ENCODE data around the gene ASPSCR1. TPM values are rescaled to one million over a fixed set of nuclear protein-coding genes. Genes with fewer than 3 reads are reported as not detected.

ASPSCR1 gene
- total and polyA plus RNA-seq, 2 of the 4 experiments (the other 2 are of a cell fraction) = 7.2 to 17.2 TPM

- DNase-seq (no peak), ATAC-seq (ENCODE audit: low read depth) (no peak)
- H3K14ac ChIP-seq (replicated peaks; ENCODE audit: low read depth, low read length) = no peak overlapping the region
- no peak overlapping the region for H3K4ac ChIP-seq (ENCODE audit: low read depth, low read length)
- peaks cover 9% of the 10 kb centered on the region; the same call in 1 of the 2 replicates for H3K9me1 ChIP-seq (ENCODE audit: insufficient read depth, low read length)
- H3K56ac ChIP-seq (ENCODE audit: extremely low read depth, insufficient read depth, low read length) = no peak overlapping the region
- no TSS peak for BruUV-seq (replicated peaks)
- WGBS, 2 experiments (ENCODE audit: extremely low coverage in 2 of 2, insufficient read length in 1 of 2) = no CpG with 5 or more reads among the region's 12 CpGs
- no peak overlapping the region for H2BK15ac ChIP-seq (ENCODE audit: low read depth, low read length)
- no peak overlapping the region for H3K4me3 ChIP-seq (ENCODE audit: insufficient read depth, low read depth, low read length)
- H3K23ac ChIP-seq (ENCODE audit: low read depth, low read length) = no peak overlapping the region
- H3K9me3 ChIP-seq (ENCODE audit: control insufficient read depth, insufficient read depth, low read length) = no peaks in the 10 kb centered on the region
- ChIA-PET POLR2A (ENCODE audit: unreplicated experiment) (no interaction called here), CTCF (no interaction called here)
- H3K9ac ChIP-seq (ENCODE audit: low read depth, low read length) = no peak overlapping the region
- H2BK20ac ChIP-seq (ENCODE audit: low read depth, low read length) = no peak overlapping the region
- no peak overlapping the region for H3K27ac ChIP-seq (ENCODE audit: insufficient read depth, low read length)
- H4K5ac ChIP-seq (ENCODE audit: low read depth, low read length) = no peak overlapping the region
- H2AK5ac ChIP-seq (ENCODE audit: low read depth, low read length) = no peak overlapping the region
- H2AFZ ChIP-seq (replicated peaks; ENCODE audit: low read length, poor library complexity) = no peak overlapping the region
- H4K20me1 ChIP-seq (ENCODE audit: insufficient read depth, low read length) = peaks cover 3% of the 10 kb centered on the region; the same call in 1 of the 2 replicates
- H4K91ac ChIP-seq (ENCODE audit: insufficient read depth, low read depth, low read length) = no peak overlapping the region
- no peaks in the 10 kb centered on the region for H3K27me3 ChIP-seq (ENCODE audit: control insufficient read depth, insufficient read depth, low read length)
- TF ChIP-seq, protein P1, sequence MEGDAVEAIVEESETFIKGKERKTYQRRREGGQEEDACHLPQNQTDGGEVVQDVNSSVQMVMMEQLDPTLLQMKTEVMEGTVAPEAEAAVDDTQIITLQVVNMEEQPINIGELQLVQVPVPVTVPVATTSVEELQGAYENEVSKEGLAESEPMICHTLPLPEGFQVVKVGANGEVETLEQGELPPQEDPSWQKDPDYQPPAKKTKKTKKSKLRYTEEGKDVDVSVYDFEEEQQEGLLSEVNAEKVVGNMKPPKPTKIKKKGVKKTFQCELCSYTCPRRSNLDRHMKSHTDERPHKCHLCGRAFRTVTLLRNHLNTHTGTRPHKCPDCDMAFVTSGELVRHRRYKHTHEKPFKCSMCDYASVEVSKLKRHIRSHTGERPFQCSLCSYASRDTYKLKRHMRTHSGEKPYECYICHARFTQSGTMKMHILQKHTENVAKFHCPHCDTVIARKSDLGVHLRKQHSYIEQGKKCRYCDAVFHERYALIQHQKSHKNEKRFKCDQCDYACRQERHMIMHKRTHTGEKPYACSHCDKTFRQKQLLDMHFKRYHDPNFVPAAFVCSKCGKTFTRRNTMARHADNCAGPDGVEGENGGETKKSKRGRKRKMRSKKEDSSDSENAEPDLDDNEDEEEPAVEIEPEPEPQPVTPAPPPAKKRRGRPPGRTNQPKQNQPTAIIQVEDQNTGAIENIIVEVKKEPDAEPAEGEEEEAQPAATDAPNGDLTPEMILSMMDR (conservative IDR thresholded peaks at IDR 0.05; ENCODE audit: low read depth, low read length) = no peak
- TF ChIP-seq RFX5 (IDR thresholded peaks at IDR 0.05; ENCODE audit: low read depth, low read length) (no peak), ELK1 (IDR thresholded peaks at IDR 0.05; ENCODE audit: borderline replicate concordance, low read depth, low read length) (no peak), USF2 (IDR thresholded peaks at IDR 0.05; ENCODE audit: low read depth, low read length) (no peak), POLR2A (IDR thresholded peaks at IDR 0.05; ENCODE audit: low read depth, low read length) (no peak), RAD21 (IDR thresholded peaks at IDR 0.05; ENCODE audit: low read length) (no peak), MAZ (IDR thresholded peaks at IDR 0.05; ENCODE audit: borderline replicate concordance, low read depth, low read length) (no peak), CEBPB (IDR thresholded peaks at IDR 0.05; ENCODE audit: low read depth, low read length) (no peak), FOS (IDR thresholded peaks at IDR 0.05; ENCODE audit: low read depth, low read length) (no peak), CHD1 (IDR thresholded peaks at IDR 0.05; ENCODE audit: low read depth, low read length) (no peak), BHLHE40 (IDR thresholded peaks at IDR 0.05; ENCODE audit: low read depth, low read length) (no peak), RCOR1 (IDR thresholded peaks at IDR 0.05; ENCODE audit: insufficient replicate concordance, low read length) (no peak), MAFK (IDR thresholded peaks at IDR 0.05; ENCODE audit: low read depth, low read length) (no peak), MXI1 (IDR thresholded peaks at IDR 0.05; ENCODE audit: borderline replicate concordance, low read depth, low read length) (no peak), NFE2L2 (IDR thresholded peaks at IDR 0.05; ENCODE audit: low read depth, low read length) (no peak), SMC3 (IDR thresholded peaks at IDR 0.05; ENCODE audit: low read depth, low read length) (no peak)
- peaks cover 14% of the 10 kb centered on the region for H3K4me1 ChIP-seq (ENCODE audit: control insufficient read depth, insufficient read depth, low read length)
- intact Hi-C loops (cut with micrococcal nuclease) (no loop called here), in situ Hi-C loops (cut with MboI; ENCODE audit: low sequenced_read_pairs) (no loop called here), dilution Hi-C loops (cut with HindIII; ENCODE audit: low sequenced_read_pairs, unreplicated experiment) (no loop called here)
- no peak overlapping the region for H4K8ac ChIP-seq (ENCODE audit: low read depth in 2 of 2, low read length in 2 of 2)
- H3K36me3 ChIP-seq (ENCODE audit: control insufficient read depth, insufficient read depth, low read length) = peaks cover 6% of the 10 kb centered on the region; the same call in 1 of the 2 replicates
- H2BK120ac ChIP-seq (ENCODE audit: low read depth, low read length) = no peak overlapping the region
- peaks cover 8 to 18% of the 10 kb centered on the region in 2 experiments; a peak in 2 of 4 replicates for H3K79me1 ChIP-seq (ENCODE audit: low read depth in 1 of 2, low read length in 2 of 2)
- no peak overlapping the region for H3K4me2 ChIP-seq (ENCODE audit: low read depth, low read length)
- no peak overlapping the region for H3K18ac ChIP-seq (ENCODE audit: low read depth, low read length)
- no peak overlapping the region for H2BK5ac ChIP-seq (ENCODE audit: low read depth, low read length, poor library complexity, severe bottlenecking)
- H2AK9ac ChIP-seq (replicated peaks; ENCODE audit: low read depth, low read length, poor library complexity) = no peak overlapping the region
Observed at GRCh38 chr17:81999587-81999975, 22.2 kb downstream of the ASPSCR1 start.
